SKM-1 (cell line): ENCODE results near the gene CAMKK2.
"Not testable (repeated sequence)": the region's sequence is repeated elsewhere in the genome, so short reads cannot be mapped to it uniquely, and the experiment has no call there.

ENCODE experiments used
- DNase-seq: peaks from one replicate; lab custom pipeline; 2025; ENCODE audit not compliant: unreplicated experiment; lab: John Stamatoyannopoulos, UW

CAMKK2 gene

GRCh38 chr12:121202407-121203355 lies 93.8 kb downstream of the CAMKK2 start:
- no peak for DNase-seq

DNA sequence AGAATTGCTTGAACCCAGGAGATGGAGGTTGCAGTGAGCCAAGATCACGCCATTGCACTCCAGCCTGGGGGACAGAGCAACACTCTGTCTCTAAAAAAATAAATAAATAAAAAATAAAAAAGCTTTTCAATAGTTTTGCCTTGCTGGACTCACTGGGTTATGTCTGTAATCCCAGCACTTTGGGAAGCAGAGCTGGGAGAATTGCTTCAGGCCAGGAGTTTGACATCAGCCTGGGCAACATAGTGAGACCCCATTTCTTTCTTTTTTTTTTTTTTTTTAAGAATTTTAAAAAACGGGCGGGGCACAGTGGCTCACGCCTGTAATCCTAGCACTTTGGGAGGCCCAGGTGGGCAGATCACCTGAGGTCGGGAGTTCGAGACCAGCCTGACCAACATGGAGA lies 95.4 kb downstream of the CAMKK2 start:
- not testable (repeated sequence) for DNase-seq

DNA sequence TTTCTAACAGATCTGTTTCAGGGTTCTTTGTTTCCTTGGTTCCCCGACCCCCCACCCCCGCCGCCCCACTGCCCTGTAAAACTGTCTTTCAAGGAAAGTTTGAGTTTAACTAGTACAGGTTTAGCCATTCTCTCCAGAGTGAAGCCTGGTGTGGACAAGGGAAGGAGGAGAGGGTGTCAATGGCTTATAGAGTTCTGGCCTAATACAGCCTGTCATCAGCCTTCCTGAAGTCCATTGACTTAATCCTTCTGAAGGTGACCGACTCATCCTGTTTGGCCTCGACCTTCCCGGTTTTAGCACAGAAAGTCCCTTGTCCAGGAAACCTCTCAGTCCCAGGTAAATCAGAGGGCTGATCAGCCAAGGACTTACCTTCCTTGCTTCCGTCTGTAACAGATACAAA lies 97.6 kb downstream of the CAMKK2 start:
- DNase-seq: no peak

GRCh38 chr12:121196902-121197301 lies 99.6 kb downstream of the CAMKK2 start:
- DNase-seq: peak; percentile 63

- no peak for DNase-seq
Measured at GRCh38 chr12:121191151-121191550, 105.4 kb downstream of the CAMKK2 start.

DNA sequence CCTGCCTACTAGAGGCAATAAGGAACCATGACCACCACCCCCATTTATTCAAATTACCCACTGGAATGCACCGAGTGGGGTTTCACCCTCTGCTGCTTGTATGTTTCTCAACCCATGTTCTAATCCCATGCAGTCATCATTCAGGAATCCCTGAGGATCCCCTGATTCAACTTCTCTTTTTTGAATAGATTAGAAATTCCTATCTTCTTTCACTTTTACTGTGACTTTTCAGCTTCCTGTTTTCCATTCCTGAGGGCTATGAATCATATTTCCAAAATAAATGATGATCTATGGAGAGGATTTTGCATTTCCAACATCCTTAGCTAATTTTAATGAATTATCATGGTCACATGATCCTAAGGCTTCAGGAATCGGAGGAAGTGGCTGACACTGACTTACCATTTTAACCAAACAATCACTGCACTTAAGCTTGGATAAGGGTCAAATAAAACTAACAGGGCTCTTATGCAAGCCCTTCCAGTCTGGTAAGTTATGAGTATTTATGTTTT lies 105.9 kb downstream of the CAMKK2 start:
- no peak for DNase-seq

DNA sequence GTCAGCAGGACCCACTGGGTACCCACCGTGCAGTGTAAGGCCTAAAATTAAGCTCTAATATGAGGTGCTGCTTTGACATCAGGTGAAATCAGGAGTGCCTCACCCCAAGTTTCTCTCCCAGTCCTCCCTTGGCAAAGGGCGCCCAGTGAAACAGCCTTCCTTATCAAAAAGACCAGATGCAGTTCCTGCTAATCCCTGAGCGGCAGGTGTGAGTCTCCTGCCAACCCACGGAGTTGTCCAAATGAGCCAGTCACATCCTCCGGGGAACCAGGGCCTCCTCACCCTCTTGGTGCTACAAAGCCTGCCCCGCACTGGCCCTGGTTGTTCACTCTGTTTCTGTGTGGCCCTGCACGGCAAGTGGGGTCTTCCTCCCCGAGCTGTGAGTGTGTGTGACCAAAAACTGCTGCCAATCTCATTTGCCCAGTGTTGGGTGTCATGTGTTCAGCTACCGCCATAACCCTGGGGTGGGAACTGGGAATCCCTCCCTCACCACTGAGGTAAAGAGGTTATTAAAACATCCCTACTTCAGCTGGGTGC lies 106.8 kb downstream of the CAMKK2 start:
- DNase-seq: no peak

- no peak for DNase-seq
Measured at GRCh38 chr12:121189131-121189530, 107.4 kb downstream of the CAMKK2 start.

DNA sequence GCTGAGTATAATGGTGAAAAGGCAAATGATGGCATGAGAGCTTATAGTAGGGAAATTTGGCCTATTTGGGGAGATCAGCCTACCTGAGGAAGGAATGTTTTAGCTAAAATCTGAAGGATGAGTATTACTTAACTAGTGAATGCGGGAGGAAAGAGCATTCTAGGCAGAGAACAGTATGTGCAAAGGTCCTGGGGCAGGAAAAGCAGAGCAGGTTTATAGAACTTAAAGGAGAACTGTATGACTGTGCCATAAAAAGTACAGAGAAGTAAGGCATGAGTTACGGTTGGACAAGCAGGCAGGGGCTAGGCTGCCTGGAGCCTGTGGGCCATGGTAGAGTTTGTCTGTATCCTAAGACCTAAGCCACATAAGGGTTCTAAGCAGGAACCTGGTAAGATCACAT lies 108.3 kb downstream of the CAMKK2 start:
- DNase-seq: no peak
